GM19455 (cell line): ENCODE results near the gene PHKG2.
A peak's percentile ranks its signal among the peaks of the same experiment; 100 is the strongest.

ENCODE experiments used
- ATAC-seq: cut with Tn5 transposase; IDR thresholded peaks from one replicate; pipeline ENCODE4 v1.9.1; 2021; ENCODE audit not compliant: unreplicated experiment

Gene PHKG2

DNA sequence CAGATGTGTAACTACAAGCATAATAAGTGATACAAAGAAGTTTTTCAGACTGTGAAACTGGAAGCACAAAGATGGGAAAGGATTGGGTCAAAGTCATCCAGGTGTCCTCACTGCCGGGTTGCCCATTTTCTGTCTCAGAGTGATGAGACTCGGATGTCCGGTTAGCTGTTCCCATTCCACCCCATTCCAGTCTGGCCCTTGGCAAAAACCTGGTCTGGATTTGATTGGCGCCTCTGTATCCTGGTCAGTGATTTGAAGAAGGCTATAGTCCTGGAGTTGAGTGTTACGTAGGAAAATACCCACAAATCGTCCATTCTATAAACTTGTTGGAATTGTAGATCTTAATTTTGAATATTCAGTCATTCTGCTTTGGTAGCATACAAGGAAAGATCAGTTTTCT lies 19.9 kb upstream of the PHKG2 start:
- ATAC-seq = no peak

DNA sequence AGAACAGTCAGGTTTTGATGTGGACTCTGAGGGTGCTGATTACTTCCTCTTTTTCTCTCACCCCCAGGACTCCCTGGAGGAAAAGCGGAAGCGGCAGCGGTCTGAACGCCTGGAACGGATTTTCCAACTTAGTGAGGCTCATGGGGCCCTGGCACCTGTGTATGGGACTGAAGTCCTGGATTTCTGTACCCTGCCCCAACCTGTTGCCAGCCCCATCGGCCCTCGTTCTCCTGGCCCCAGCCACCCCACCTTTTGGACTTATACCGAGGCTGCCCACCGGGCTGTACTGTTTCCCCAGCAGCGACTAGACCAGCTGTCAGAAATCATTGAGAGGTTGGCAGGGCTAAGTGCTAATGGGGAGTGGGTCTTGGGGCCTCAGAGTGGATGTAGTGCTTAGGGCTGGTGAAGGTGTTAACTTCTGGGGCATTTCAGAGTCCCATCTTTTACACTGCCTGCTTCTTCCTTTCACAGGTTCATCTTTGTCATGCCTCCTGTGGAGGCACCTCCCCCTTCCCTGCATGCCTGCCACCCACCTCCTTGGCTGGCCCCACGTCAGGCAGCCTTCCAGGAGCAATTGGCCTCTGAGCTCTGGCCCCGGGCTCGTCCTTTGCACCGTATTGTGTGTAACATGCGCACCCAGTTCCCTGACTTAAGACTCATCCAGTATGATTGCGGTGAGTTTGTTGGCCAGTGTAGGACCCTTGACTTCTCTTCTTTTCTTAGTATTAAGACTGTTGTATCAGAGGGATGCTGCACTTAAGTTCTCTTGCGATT lies 19.1 kb upstream of the PHKG2 start:
- no peak for ATAC-seq

DNA sequence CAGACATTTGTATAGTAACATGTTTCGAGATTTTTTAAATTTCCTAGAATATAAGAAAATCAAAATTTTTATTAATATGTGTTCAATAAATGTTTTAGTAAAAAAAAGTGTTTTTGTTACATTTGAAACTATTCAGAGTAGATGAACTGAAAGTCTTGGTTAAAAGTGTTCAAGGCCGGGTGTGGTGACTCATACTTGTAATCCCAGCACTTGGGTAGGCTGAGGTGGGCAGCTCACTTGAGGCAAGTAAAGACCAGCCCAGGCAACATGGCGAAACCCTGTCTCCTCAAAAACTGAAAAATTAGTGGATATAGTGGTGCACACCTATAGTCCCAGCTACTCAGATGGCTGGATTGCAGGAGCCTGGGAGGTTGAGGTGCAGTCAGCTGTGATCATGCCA lies 16.8 kb upstream of the PHKG2 start:
- ATAC-seq = no peak

DNA sequence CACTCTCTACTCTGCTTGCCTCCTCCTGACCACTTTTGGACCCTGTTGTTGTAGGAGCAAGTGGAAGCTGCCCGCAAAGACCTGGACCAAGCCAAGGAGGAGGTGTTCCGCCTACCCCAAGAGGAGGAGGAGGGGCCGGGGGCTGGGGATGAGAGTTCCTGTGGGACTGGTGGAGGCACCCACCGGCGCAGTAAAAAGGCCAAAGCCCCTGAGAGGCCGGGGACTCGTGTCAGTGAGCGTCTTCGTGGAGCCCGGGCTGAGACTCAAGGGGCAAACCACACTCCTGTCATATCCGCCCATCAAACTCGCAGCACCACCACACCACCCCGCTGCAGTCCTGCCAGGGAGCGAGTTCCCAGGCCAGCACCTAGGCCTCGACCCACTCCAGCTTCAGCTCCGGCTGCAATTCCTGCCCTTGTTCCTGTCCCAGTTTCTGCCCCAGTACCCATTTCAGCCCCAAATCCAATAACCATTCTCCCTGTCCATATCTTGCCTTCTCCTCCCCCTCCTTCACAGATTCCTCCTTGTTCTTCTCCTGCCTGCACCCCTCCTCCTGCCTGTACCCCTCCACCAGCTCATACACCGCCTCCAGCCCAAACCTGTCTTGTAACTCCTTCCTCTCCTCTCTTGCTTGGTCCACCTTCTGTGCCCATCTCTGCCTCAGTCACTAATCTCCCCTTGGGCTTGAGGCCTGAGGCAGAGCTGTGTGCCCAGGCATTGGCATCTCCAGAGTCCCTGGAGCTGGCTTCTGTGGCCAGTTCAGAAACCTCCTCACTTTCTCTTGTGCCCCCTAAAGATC lies 11.0 kb upstream of the PHKG2 start:
- ATAC-seq = no peak

DNA sequence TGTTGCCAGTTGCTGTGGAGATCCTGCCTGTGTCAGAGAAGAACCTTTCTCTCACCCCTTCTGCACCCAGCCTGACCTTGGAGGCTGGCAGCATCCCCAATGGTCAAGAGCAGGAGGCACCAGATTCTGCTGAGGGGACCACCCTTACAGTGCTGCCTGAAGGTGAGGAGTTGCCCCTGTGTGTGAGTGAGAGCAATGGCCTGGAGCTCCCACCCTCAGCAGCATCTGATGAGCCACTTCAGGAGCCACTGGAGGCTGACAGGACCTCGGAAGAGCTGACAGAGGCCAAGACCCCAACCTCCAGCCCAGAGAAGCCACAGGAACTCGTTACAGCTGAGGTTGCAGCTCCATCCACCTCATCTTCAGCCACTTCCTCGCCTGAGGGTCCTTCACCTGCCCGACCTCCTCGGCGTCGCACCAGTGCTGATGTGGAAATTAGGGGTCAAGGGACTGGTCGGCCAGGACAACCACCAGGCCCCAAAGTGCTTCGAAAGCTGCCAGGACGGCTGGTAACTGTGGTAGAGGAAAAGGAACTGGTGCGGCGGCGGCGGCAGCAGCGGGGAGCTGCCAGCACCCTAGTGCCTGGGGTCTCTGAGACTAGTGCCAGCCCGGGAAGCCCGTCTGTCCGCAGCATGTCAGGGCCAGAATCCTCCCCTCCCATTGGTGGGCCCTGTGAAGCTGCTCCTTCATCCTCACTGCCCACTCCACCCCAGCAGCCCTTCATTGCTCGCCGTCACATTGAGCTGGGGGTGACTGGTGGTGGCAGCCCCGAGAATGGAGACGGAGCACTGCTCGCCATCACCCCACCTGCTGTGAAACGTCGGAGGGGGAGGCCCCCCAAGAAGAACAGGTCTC lies 10.2 kb upstream of the PHKG2 start:
- no peak for ATAC-seq

DNA sequence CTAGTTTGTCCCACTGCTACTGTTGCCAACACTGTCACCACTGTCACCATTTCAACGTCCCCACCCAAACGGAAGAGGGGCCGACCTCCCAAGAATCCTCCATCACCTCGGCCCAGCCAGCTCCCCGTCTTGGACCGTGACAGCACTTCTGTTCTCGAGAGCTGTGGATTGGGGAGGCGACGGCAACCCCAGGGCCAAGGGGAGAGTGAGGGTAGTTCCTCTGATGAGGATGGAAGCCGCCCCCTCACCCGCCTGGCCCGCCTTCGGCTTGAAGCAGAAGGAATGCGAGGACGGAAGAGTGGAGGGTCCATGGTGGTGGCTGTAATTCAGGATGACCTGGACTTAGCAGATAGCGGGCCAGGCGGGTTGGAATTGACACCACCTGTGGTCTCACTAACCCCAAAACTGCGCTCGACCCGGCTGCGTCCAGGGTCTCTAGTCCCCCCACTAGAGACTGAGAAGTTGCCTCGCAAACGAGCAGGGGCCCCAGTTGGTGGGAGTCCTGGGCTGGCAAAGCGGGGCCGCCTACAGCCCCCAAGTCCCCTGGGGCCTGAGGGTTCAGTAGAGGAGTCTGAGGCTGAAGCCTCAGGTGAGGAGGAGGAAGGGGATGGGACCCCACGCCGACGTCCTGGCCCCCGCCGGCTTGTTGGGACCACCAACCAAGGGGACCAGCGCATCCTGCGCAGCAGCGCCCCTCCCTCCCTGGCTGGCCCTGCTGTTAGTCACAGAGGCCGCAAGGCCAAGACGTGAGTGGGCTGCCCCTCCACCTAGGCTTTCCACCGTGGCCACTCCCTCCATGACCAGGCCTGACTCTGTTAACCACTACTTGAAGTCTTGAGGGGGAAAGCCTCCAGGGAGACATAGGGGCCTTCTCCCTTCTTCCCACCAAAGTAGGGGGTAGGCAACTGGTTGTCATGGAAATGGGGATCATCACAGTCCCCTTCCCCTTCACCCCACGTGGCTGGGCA lies 9.0 kb upstream of the PHKG2 start:
- ATAC-seq = no peak

DNA sequence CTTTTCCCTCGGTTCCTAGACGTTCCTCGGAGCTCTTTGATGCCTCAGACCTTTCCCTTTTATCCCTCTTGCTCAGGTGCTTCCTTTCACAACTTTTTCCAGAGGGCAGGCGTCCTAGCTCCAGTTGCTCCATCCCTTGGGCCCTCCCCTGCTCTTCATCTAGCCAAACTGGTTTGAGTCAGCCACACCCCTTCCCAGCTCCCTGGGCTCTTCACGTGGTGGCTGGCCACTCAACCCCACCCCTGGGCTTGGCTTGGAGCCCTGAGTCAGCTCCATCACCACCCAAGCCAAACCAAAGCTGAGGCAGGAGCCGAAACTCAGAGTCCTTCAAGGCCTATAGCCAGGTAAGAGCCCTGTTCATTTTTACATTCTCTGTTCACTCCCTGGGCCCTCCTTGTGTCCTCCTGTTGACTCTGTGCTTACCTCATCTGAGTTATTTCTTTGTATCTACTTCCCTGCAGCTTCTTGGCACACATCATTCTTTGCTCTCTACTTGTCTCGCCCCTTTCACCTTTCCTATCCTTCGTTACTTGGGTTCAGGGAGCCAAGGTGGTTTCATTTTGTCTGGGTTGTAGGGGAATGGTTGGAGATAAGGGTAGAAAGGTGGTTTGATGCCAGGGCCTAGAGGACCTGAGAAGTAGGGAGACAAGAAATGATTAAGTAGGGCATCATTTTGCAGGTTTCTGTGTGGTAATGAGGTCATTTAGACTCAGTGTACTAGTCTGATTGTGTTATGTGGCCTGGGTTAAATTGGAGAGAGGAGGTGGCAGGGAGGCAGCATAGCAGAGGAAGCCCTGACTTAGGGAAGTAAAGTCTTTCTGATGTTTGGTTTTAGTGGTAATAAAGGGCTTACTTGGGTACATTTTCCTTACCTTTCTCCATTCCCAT lies 7.6 kb upstream of the PHKG2 start:
- no peak for ATAC-seq

DNA sequence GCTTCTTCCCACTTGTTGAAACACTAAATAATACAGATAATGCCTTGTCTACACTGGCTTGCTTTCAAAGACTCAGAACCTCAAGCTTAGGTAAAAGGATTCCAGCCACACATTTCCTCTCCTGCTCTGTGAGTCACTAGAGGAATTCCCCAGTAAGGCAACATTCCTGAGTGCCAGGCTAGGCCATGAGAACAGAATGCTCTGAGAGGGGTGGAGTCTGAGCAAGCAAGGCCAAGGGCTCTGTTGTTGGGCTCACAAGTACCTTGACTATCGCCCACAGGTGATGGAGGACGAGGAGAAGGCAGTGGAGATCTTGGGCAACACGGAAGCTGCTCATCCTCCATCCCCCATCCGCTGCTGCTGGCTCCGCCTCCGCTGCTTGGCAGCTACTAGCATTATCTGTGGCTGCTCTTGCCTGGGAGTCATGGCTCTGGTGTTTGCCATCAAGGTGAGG lies 6.7 kb upstream of the PHKG2 start:
- ATAC-seq = no peak

DNA sequence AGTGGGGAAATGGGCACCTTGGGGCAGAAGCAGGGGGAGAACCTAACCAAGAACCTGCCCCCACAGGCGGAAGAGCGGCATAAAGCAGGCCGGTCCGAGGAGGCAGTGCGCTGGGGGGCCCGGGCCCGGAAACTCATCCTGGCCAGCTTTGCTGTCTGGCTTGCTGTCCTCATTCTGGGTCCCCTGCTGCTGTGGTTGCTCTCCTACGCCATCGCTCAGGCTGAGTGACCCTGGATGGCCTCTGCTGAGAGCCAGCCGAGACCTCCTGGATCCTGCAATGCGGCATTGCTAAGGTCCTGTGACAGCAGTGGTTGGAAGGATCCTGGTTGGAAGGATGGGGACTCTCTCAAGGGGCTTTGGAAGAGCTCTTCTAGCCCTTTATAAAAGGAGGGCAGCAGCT lies 4.5 kb upstream of the PHKG2 start:
- no peak for ATAC-seq

DNA sequence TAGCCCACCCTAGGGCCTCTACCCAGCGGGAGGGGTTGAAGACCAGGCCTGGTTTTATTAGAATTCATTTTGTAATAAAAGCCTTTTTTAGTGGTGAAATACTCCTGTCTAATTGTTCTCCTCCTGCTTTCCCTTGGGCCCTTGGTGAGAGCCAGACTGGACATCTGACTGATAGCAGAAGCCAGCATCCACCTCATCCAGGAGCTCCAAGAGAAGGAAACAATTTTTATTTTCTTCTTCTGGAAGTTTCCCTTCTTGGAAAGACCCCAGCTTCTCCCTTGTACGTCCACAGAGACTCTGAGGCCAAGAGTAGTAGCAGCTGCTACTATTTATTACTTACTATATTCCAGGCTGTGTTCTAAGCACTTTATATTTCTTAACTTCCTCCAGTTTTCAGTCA lies 4.0 kb upstream of the PHKG2 start:
- no peak for ATAC-seq

DNA sequence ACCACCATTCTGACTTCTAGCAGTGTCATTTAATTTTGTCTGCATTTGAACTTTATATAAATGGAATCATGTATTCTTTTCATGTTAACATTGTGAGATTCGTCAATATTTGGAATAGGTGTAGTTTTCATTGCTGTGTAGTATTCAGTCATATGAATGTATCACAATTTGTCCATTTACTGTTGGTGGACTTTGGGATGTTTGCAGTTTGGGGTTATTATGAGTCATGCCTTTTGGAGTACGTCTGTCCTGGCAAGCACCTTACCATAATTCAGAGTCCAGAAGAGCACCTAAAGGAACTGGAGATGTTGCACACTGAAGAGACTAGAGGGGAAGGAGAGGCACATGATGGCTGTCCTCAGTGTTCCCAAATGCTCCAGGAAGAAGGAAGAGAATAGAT lies 3.1 kb upstream of the PHKG2 start:
- ATAC-seq = no peak

DNA sequence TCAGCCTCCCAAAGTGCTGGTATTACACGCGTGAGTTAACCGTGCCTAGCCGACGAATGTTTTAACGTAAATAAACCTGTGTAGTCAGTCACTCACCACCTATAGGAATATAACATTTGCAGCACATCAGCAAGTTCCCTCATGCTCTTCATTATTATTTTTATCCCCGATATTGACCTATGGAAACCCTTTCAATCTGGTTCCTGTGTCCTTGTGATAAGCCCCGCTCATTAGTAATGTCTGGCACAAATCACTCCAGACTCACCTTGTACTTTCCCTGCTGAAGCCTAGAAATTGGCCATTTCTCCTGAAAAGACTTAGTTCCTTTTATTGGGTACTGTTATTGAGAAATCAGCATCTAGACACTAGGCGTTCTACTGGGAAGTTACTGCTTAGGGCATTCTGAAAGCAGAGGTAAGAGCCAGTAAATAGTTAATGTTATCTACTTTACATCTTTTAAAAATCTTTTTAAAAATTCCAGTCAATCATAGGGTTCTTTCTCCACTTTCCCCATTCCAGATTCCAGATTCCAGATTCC lies 1.5 kb upstream of the PHKG2 start:
- no peak for ATAC-seq

DNA sequence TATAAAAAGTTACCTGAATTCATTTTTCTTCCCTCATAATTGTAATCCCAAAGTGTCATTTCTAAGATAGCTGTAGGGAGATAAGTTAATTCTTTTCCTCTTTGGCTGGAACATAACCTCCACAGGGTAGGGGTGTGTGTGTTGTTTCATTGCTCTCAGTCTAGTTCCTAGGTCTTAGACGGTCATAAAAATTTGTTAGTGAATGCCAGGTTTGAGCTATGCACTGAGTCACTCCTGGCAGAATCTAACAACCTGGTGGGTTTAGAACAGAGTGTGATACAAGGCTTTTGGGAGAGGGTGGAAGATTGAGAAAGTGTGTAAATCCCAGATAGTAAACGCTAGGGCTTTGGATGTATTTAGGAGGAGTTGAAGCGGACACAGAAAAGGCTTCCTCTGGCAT lies 894 bp upstream of the PHKG2 start:
- no peak for ATAC-seq

DNA sequence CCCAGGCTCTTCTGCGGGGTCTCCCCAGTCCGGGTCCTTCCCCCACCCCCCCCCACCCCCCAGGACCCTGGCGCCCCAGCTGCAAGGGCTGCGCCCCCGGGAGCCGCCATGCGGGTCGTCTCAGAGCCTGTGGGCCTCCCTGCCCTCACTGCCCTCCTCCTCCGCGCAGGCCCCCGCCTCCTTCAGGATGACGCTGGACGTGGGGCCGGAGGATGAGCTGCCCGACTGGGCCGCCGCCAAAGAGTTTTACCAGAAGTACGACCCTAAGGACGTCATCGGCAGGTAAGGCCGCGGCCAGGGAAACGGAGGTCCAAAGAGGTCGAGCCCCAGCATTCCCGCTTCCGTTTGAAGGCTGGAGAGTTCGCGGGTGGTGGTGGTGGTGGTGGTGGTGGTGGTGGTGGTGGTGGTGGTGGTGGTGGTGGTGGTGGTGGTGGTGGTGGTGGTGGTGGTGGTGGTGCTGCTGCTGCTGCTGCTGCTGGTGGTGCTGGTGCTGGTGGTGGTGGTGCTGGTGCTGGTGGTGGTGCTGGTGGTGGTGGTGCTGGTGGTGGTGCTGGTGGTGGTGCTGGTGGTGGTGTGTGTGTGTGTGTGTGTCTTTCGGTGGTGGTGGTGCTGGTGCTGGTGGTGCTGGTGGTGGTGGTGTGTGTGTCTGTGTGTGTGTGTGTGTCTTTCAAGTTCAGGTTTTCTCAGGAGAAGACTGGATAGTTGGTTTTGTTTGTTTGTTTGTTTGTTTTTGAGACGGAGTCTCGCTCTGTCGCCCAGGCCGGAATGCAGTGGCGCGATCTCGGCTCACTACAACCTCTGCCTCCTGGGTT lies 615 bp downstream of the PHKG2 start:
- ATAC-seq = peak; percentile 8

DNA sequence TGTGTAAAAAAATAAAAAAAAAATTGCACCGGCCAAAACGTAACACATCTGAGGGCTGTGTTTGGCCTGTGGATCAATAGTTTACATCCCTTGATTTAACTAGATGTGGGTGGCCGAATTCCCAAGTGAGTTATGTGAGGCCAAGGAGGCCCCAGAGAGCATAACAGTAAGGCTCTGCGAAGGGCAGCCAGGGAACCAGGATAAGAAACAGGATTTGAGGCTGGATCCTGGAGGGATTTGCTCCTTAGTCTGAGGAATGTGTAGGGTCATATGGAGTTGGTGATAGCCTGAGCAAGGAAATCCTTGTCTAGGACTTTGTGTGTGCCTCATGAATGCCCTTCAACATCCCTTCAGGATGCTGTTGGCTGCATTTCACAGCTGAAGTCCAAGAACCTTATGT lies 2.0 kb downstream of the PHKG2 start:
- ATAC-seq = no peak

DNA sequence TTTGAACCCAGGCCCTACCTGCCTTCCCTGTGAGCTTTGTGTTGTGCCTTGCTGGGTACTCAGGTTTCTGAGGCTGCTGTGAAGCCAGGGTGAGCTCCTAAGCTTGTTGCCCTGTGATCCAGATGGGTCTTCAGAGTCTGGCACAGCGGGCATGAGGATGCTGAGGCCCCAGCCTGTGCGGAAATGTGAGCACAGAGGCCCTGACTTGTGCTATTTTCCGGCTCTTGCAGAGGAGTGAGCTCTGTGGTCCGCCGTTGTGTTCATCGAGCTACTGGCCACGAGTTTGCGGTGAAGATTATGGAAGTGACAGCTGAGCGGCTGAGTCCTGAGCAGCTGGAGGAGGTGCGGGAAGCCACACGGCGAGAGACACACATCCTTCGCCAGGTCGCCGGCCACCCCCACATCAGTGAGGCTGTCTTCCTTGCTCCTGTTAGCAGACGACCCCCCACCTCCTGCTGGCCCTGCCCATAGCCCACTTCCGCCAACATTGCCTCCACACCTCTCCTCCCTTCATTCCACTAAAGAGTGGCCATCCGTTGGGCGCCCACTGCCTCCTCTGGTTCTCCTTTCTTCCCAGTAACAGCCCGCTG lies 2.7 kb downstream of the PHKG2 start:
- no peak for ATAC-seq

DNA sequence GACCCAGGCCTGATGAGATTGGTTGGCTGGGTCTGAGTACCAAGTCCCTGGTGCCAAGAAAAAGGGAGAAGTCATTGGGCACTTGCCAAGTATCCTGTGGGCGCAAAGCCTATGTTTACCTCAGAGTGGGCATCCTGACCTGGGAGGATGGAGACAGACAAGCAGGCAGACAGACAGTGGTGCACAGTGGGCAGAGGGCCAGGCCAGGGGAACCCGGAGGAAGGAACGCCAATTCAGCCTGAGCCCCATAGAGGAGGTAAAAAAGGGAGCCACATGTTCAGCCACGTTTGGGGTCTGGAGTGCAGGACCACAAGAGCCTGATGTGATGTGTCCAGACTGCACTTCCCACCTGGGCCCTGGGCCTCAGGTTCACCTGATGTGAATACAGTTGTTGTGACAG lies 5.4 kb downstream of the PHKG2 start:
- ATAC-seq = no peak
